HepG2 (cell line): Measurements from ENCODE around the gene ATXN2. TPM values are rescaled to one million over a fixed set of nuclear protein-coding genes. Genes with fewer than 3 reads are reported as not detected.

ENCODE experiments used
- ATAC-seq: fragments of 200-7000 bp; cut with Tn5 transposase; 3 replicates; pipeline ENCODE4 v1.9.1; 2020; ENCODE audit warnings: mild to moderate bottlenecking, moderate library complexity
- BruUV-seq: library from RNA; stranded (reverse); fragments of 400-500 nt; replicated peaks from 2 replicates; lab custom pipeline; 2021; lab: Mats Ljungman, UMichigan
- CTCF ChIA-PET: fragments of 300-600 bp; formaldehyde crosslinking; extraction: SDS; loops from one replicate; lab custom pipeline; 2021; ENCODE audit warnings: low total read pairs, inconsistent platforms, low intra/inter-chr PET ratio; lab: Yijun Ruan, JAX
- POLR2A ChIA-PET: fragments of 350-600 bp; sonication (Branson Sonifier 250); formaldehyde crosslinking; loops from one replicate; lab custom pipeline; 2020; ENCODE audit warnings: antibody characterized with exemption, inconsistent platforms; lab: Yijun Ruan, JAX
- DNase-seq: peaks from one replicate; pipeline ENCODE4 v3.0.0-alpha.2; 2015; ENCODE audit warnings: low spot score
- FAIRE-seq: peaks from 3 replicates; lab custom pipeline; 2011; peaks lifted over from hg19 to GRCh38; lab: Jason Lieb, UNC
- H2AFZ ChIP-seq: one replicate; pipeline ENCODE4 v1.6.1; 2011; ENCODE audit warnings: low read length, inconsistent platforms
- H3K27ac ChIP-seq: fragments of 300-600 bp; 3 replicates; pipeline ENCODE4 v1.8.0; 2011; ENCODE audit warnings: mixed run types, mild to moderate bottlenecking, mixed read lengths, low read length, inconsistent platforms; ENCODE audit not compliant: insufficient read depth; ENCODE audit errors: extremely low read length
- H3K27me3 ChIP-seq, 2 experiments: fragments of 200-600 bp in 1 of 2; 2 replicates in 1 of 2; 3 replicates in 1 of 2; pipeline versions ENCODE4 v1.6.0 to v1.8.0; 2011; ENCODE audit warnings: low read length in 2 of 2, mild to moderate bottlenecking in 2 of 2, moderate library complexity in 2 of 2, inconsistent platforms in 1 of 2; ENCODE audit not compliant: insufficient read depth in 2 of 2, control insufficient read depth in 1 of 2
- H3K36me3 ChIP-seq, 2 experiments: fragments of 200-600 bp in 1 of 2; replicated peaks in 1 of 2; 2 replicates in 1 of 2; 3 replicates in 1 of 2; pipeline versions ENCODE4 v1.5.1 to v1.8.0; 2011; ENCODE audit warnings: low read length in 2 of 2, inconsistent platforms in 1 of 2; ENCODE audit not compliant: insufficient read depth in 2 of 2, control insufficient read depth in 1 of 2
- H3K4me1 ChIP-seq: 2 replicates; pipeline ENCODE4 v1.5.1; 2012; ENCODE audit warnings: low read length, inconsistent platforms; ENCODE audit not compliant: insufficient read depth
- H3K4me2 ChIP-seq: 2 replicates; pipeline ENCODE4 v1.6.0; 2011; ENCODE audit warnings: low read depth, low read length, inconsistent platforms
- H3K4me3 ChIP-seq, 3 experiments: fragments of 200-600 bp in 1 of 3; sonication (generic), shearing (Covaris generic) in 1 of 3; replicated peaks in 1 of 3; 2 replicates each; pipeline ENCODE4 v1.5.1; 2011 to 2016; ENCODE audit warnings: low read length in 3 of 3, inconsistent platforms in 2 of 3, low read depth in 2 of 3, mild to moderate bottlenecking in 2 of 3, control low read depth in 1 of 3, mixed read lengths in 1 of 3; ENCODE audit not compliant: insufficient read depth in 1 of 3
- H3K79me2 ChIP-seq: one replicate; pipeline ENCODE4 v1.6.1; 2011; ENCODE audit warnings: low read length, inconsistent platforms; ENCODE audit not compliant: insufficient read depth
- H3K9ac ChIP-seq: 2 replicates; pipeline ENCODE4 v1.6.0; 2011; ENCODE audit warnings: mild to moderate bottlenecking, low read depth, low read length, inconsistent platforms; ENCODE audit not compliant: insufficient read depth
- H3K9me3 ChIP-seq: 2 replicates; pipeline ENCODE4 v1.5.1; 2012; ENCODE audit warnings: mild to moderate bottlenecking, low read length
- H4K20me1 ChIP-seq: 2 replicates; pipeline ENCODE4 v1.6.0; 2011; ENCODE audit warnings: inconsistent platforms, mild to moderate bottlenecking, low read length, moderate library complexity; ENCODE audit not compliant: insufficient read depth
- AGO2 ChIP-seq: fragments of 200-400 bp; formaldehyde crosslinking; optimal IDR thresholded peaks from 2 replicates; pipeline ENCODE3; 2017; ENCODE audit warnings: mild to moderate bottlenecking, low read depth, low read length, moderate library complexity
- CBFB ChIP-seq: sonication (generic); formaldehyde crosslinking; IDR thresholded peaks from 2 replicates; pipeline ENCODE4 v1.4.0; 2020; ENCODE audit warnings: missing genetic modification reagents
- MAFK ChIP-seq, 2 experiments: IDR thresholded peaks in 1 of 2; conservative IDR thresholded peaks in 1 of 2; 2 replicates each; pipeline ENCODE4 v1.6.1; 2011; ENCODE audit warnings: improper control_type of control experiment in 2 of 2, low read length in 2 of 2
- RBM22 ChIP-seq: fragments of 200-400 bp; formaldehyde crosslinking; optimal IDR thresholded peaks from 2 replicates; pipeline ENCODE3; 2017; ENCODE audit warnings: mild to moderate bottlenecking, low read length, moderate library complexity
- SNAPC2 ChIP-seq: sonication (generic); formaldehyde crosslinking; IDR thresholded peaks from 2 replicates; pipeline ENCODE4 v1.8.1; 2022; ENCODE audit warnings: mild to moderate bottlenecking, missing genetic modification reagents
- SRSF4 ChIP-seq: fragments of 200-400 bp; formaldehyde crosslinking; IDR thresholded peaks from one replicate; pipeline ENCODE4 v1.6.1; 2018; ENCODE audit warnings: mild to moderate bottlenecking, low read depth, low read length, moderate library complexity; ENCODE audit not compliant: poor library complexity, severe bottlenecking
- TP53 ChIP-seq: sonication (generic); formaldehyde crosslinking; conservative IDR thresholded peaks from 2 replicates; pipeline ENCODE4 v1.4.0; 2020; ENCODE audit warnings: missing genetic modification reagents
- ZNF17 ChIP-seq: sonication (generic); formaldehyde crosslinking; IDR thresholded peaks from 2 replicates; pipeline ENCODE4 v1.5.0; 2020; ENCODE audit warnings: mild to moderate bottlenecking, missing genetic modification reagents
- WGBS: methylation state at CpG from one replicate; pipeline ENCODE4 v1.1.6; 2017; ENCODE audit warnings: low lambda C conversion rate; 5-methylcytosine and 5-hydroxymethylcytosine counted together
- in situ Hi-C: cut with HindIII; loops from 2 replicates; pipeline ENCODE4 v1.10.0; 2017; ENCODE audit warnings: low pct_unique_long_range_greater_than_20kb; ENCODE audit not compliant: extremely low pct_ligation_motif_present
- intact Hi-C: fragments of 100-400 bp; cut with micrococcal nuclease; formaldehyde crosslinking; loops from one replicate; pipeline ENCODE4 v1.10.0; 2022; ENCODE audit not compliant: unreplicated experiment
- polyA plus RNA-seq, 8 experiments: library from polyadenylated mRNA; depleted of rRNA in 3 of 8; stranded (reverse) in 7 of 8; unstranded in 1 of 8; fragments of >200 nt; fragmentation: Illumina TruSeq in 4 of 8; extraction: Trizol in 4 of 8; gene quantifications; 2 replicates each; pipeline versions ENCODE4 v1.2.1 to v1.2.3, GENCODE V29; 2011 to 2016; ENCODE audit warnings: low read depth in 4 of 8, missing spikeins in 1 of 8, mixed read lengths in 1 of 8; ENCODE audit not compliant: insufficient read depth in 1 of 8
- total RNA-seq, 5 experiments: library from RNA; depleted of rRNA; stranded (reverse); fragments of >200 nt; fragmentation: Illumina TruSeq; extraction: Trizol; gene quantifications; 2 replicates each; pipeline ENCODE4 v1.2.3, GENCODE V29; 2016; ENCODE audit warnings: low read depth in 1 of 5

ATXN2 gene
- total and polyA plus RNA-seq, 2 of the 13 experiments (the other 11 are each of a cell fraction or from before 2014, with no cell fraction given), result 18.1 to 27.1 TPM

DNA sequence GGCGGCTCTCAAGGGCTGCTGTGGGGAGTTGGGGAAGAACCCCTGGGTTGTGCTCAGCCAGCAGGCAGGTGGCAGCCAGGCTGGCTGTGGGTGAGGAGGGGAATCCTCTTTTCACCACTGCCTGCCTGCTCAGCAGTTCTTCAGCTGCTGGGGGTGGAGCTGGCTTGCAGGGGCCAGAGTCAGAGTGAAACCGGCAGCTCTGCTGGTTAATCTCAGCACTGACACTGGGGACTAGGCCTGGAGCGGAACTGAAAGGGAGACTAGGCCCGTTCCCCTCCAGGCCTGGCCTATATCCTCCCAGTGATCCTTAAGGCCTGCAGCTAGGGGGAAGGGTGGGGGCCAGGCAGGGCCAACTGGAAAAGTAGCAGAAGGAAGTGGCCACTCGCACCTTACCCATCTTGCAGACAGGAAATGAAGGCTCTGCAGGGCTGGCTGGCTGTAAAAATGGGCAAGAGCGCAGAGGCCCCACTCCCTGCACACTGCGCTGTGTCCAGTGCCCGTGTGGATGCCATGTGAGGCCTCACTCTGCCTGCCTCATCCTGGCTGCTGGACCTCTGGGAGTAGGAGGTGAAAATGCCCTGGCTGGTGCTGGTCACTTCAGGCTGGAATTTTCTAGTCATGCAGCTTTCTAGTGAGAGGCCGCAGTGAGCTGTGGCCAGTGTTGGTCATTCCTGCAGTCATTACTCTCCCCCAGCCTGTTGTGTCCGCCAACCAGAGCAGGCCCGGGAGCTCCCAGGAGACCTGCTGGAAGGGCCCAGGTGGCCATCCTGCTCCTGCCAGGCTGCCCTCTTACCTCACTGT lies 154.0 kb downstream of the ATXN2 start:
- Histone ChIP-seq H3K4me2 (no peak overlapping the region), H2AFZ (no peak overlapping the region), H3K79me2 (no peaks in the 10 kb centered on the region), H3K9me3 (no peaks in the 10 kb centered on the region), H3K9ac (no peak overlapping the region), H3K4me1 (no peaks in the 10 kb centered on the region), H3K27me3 (no peaks in the 10 kb centered on the region; a peak in 1 of 5 replicates), H3K36me3 (peaks cover 36 to 83% of the 10 kb centered on the region in 2 experiments), H3K27ac (no peak overlapping the region), H3K4me3 (no peak overlapping the region), H4K20me1 (0 out of 2 replicates have a peak, but pooled peaks cover 5% of the 10 kb centered on the region)
- ATAC-seq (peak; percentile 5; the same call in 2 of the 3 replicates), FAIRE-seq (no peak), DNase-seq (no peak)
- peak; percentile 73 for TF ChIP-seq RBM22
- no peak for TF ChIP-seq ZNF17 (CRISPR knock-in tag)
- TF ChIP-seq MAFK (conservative IDR thresholded peaks at IDR 0.05 in 1 of 2, IDR thresholded peaks at IDR 0.05 in 1 of 2; ENCODE audit: low read length in 2 of 2), result 0 out of 4 replicates have a peak, but pooled peaks of 1 of the 2 experiments have one; percentile 2
- peak; percentile 45 for TF ChIP-seq AGO2
- no peak for TF ChIP-seq CBFB (CRISPR knock-in tag)
- no peak for TF ChIP-seq SRSF4
- no peak for TF ChIP-seq TP53
- no peak for TF ChIP-seq SNAPC2 (CRISPR knock-in tag)
- in situ Hi-C loops, result no loop called here
- WGBS, result 88% methylated on average over 6 of the region's 11 CpGs
- POLR2A ChIA-PET, result interaction anchor here (0.9 kb wide), 1 partner anchor 41 kb away, joined by 3 read pairs; no protein-coding TSS in a partner anchor
- CTCF ChIA-PET, result no interaction called here
- intact Hi-C loops, result no loop called here
- no TSS peak for BruUV-seq
